Vagina (tissue), 2 donors: ENCODE results near the gene CXCR6. TPM values are rescaled to one million over a fixed set of nuclear protein-coding genes. Genes with fewer than 3 reads are reported as not detected.

Experiments used
- DNase-seq, 2 donors: peaks; one replicate each; pipeline ENCODE4 v3.0.0-alpha.2; 2017; ENCODE audit errors: extremely low spot score in 2 of 2
- H3K27ac ChIP-seq: fragments of 200-600 bp; sonication (generic); one replicate; pipeline ENCODE4 v1.5.1; 2019
- H3K27me3 ChIP-seq: fragments of 200-600 bp; sonication (generic); one replicate; pipeline ENCODE4 v1.5.1; 2019
- H3K36me3 ChIP-seq, 2 donors: fragments of 200-600 bp; sonication (generic); one replicate each; pipeline ENCODE4 v1.5.1; 2017 to 2019
- H3K4me1 ChIP-seq: fragments of 200-600 bp; sonication (generic); one replicate; pipeline ENCODE4 v1.5.1; 2019
- H3K4me3 ChIP-seq, 2 donors: fragments of 200-600 bp; sonication (generic); 1 replicate in 1 of 2; 2 replicates in 1 of 2; pipeline ENCODE4 v1.5.1; 2016 to 2019
- H3K9me3 ChIP-seq: fragments of 200-600 bp; sonication (generic); one replicate; pipeline ENCODE4 v1.5.1; 2019
- POLR2A ChIP-seq, 2 donors: fragments of 450-650 bp; IDR thresholded peaks; one replicate each; pipeline ENCODE4 v1.6.1; 2017; ENCODE audit warnings: antibody characterized with exemption in 2 of 2, mild to moderate bottlenecking in 2 of 2, moderate library complexity in 2 of 2
- POLR2AphosphoS5 ChIP-seq, 2 donors: sonication (generic); formaldehyde crosslinking; IDR thresholded peaks; one replicate each; pipeline ENCODE4 v1.9.0; 2017; ENCODE audit warnings: antibody characterized with exemption in 2 of 2, mild to moderate bottlenecking in 2 of 2, low read depth in 1 of 2; ENCODE audit not compliant: insufficient read depth in 1 of 2
- intact Hi-C: fragments of 100-400 bp; cut with DNase I; formaldehyde crosslinking; loops from one replicate; pipeline ENCODE4 v1.15.1; 2023
- total RNA-seq: library from RNA; depleted of rRNA; stranded (reverse); fragments of >200 nt; gene quantifications from one replicate; pipeline ENCODE4 v1.2.3, GENCODE V29; 2016
- TF ChIP-seq, protein P1 (sequence below), 3 experiments: fragments of 450-650 bp in 2 of 3; fragments of 200-600 bp in 1 of 3; sonication (generic) in 1 of 3; IDR thresholded peaks; one replicate each; pipeline ENCODE4 v1.5.1; 2017 to 2019; ENCODE audit warnings: antibody characterized with exemption in 3 of 3, mild to moderate bottlenecking in 2 of 3, moderate library complexity in 2 of 3

The CXCR6 gene
- total RNA-seq, 1 donor from 2014 or later: 9.6 TPM

GRCh38 chr3:45947361-45947760 is 4.1 kb downstream of the CXCR6 start:
- H3K9me3 ChIP-seq: no peaks in the 10 kb centered on the region
- no peaks in the 10 kb centered on the region for H3K27me3 ChIP-seq
- peaks cover 0 to 38% of the 10 kb centered on the region in 2 donors for H3K36me3 ChIP-seq
- intact Hi-C loops: no loop called here
- peak overlapping the region; percentile 79 for H3K27ac ChIP-seq
- H3K4me3 ChIP-seq: no peak overlapping the region
- peaks cover 41% of the 10 kb centered on the region for H3K4me1 ChIP-seq
- DNase-seq: no peak
- TF ChIP-seq POLR2AphosphoS5 (IDR thresholded peaks at IDR 0.05; ENCODE audit: insufficient read depth in 1 of 2, low read depth in 1 of 2) (no peak), POLR2A (IDR thresholded peaks at IDR 0.05) (no peak)
- TF ChIP-seq, protein P1, sequence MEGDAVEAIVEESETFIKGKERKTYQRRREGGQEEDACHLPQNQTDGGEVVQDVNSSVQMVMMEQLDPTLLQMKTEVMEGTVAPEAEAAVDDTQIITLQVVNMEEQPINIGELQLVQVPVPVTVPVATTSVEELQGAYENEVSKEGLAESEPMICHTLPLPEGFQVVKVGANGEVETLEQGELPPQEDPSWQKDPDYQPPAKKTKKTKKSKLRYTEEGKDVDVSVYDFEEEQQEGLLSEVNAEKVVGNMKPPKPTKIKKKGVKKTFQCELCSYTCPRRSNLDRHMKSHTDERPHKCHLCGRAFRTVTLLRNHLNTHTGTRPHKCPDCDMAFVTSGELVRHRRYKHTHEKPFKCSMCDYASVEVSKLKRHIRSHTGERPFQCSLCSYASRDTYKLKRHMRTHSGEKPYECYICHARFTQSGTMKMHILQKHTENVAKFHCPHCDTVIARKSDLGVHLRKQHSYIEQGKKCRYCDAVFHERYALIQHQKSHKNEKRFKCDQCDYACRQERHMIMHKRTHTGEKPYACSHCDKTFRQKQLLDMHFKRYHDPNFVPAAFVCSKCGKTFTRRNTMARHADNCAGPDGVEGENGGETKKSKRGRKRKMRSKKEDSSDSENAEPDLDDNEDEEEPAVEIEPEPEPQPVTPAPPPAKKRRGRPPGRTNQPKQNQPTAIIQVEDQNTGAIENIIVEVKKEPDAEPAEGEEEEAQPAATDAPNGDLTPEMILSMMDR (IDR thresholded peaks at IDR 0.05): no peak

DNA sequence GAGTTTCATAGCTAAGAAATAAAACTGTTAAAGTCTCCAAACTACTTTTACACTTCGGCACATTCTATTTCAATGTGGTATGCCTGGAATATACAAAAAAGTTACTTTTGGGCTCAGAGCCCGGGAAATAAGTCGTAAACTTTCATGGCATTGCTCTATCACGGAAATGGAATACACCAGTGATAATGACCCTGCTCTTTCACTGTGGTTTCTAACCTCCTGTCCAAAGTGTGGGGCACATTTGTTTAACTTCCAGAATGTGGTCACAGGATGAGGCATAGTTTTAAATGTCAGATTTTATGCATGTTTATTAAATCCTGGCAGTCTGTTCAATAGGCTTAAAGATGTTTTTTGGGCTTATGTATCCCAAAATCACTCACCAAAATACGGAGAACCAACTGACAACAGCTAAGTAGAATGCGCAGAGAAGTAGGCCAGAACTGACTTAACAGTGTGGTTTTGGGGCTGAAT is 5.1 kb downstream of the CXCR6 start:
- intact Hi-C loops: no loop called here
- DNase-seq: no peak
- H3K27ac ChIP-seq: peak overlapping the region; percentile 79
- peaks cover 45% of the 10 kb centered on the region for H3K4me1 ChIP-seq
- no peaks in the 10 kb centered on the region for H3K27me3 ChIP-seq
- H3K36me3 ChIP-seq: peaks cover 0 to 47% of the 10 kb centered on the region in 2 donors
- no peaks in the 10 kb centered on the region for H3K9me3 ChIP-seq
- no peak overlapping the region for H3K4me3 ChIP-seq
- TF ChIP-seq POLR2A (IDR thresholded peaks at IDR 0.05) (no peak), POLR2AphosphoS5 (IDR thresholded peaks at IDR 0.05; ENCODE audit: insufficient read depth in 1 of 2, low read depth in 1 of 2) (no peak)
- TF ChIP-seq, protein P1 (IDR thresholded peaks at IDR 0.05): no peak

DNA sequence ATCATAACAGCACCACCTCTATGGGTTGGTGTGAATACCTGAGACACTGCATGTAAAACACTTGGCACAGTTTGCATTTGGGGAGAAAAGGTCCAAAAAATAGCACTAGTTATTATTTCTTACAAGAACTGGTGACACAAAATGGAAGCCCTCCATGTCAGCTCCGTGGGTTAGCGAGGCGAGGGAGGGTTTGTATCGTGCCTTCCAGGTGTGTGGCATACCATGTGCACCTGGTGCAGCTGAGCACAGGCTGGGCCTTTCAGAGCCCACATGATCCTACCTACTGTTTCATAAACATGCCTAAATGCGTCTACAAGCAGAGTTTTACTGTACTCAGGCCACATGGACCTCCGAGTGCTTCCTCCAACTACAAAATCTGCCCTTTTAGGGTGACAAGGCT is 5.6 kb downstream of the CXCR6 start:
- Histone ChIP-seq H3K27ac (peak overlapping the region; percentile 79), H3K36me3 (peaks cover 0 to 52% of the 10 kb centered on the region in 2 donors), H3K27me3 (no peaks in the 10 kb centered on the region), H3K9me3 (no peaks in the 10 kb centered on the region), H3K4me1 (peaks cover 45% of the 10 kb centered on the region), H3K4me3 (no peak overlapping the region)
- intact Hi-C loops: no loop called here
- no peak for DNase-seq
- TF ChIP-seq, protein P1 (IDR thresholded peaks at IDR 0.05): no peak
- no peak for TF ChIP-seq POLR2AphosphoS5 (IDR thresholded peaks at IDR 0.05; ENCODE audit: insufficient read depth in 1 of 2, low read depth in 1 of 2)
- no peak for TF ChIP-seq POLR2A (IDR thresholded peaks at IDR 0.05)

DNA sequence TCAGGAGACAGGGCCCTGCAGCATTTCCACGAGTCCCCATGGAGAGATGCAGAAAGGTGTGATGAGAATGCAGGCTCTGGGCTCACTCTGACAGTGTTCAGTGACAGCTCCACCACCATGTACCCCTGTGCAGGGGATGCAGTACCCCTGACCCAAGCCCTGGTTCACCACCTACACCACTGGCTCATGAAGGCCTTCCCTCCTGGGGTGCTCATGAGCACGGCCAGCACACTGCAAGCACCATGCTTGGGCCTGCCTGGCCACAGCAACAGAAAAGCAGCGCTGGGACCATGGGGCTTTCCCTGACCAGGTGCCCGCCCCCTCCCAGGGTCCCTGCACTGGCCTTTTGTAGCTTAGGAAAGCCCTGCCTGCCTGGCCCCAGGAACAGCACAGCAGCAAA is 6.2 kb downstream of the CXCR6 start:
- H3K27ac ChIP-seq: peak overlapping the region; percentile 79
- TF ChIP-seq, protein P1 (IDR thresholded peaks at IDR 0.05): no peak
- TF ChIP-seq POLR2AphosphoS5 (IDR thresholded peaks at IDR 0.05; ENCODE audit: insufficient read depth in 1 of 2, low read depth in 1 of 2): no peak
- TF ChIP-seq POLR2A (IDR thresholded peaks at IDR 0.05): no peak
- intact Hi-C loops: no loop called here
- H3K4me1 ChIP-seq: peaks cover 45% of the 10 kb centered on the region
- H3K4me3 ChIP-seq: no peak overlapping the region
- H3K27me3 ChIP-seq: no peaks in the 10 kb centered on the region
- H3K9me3 ChIP-seq: no peaks in the 10 kb centered on the region
- DNase-seq: no peak
- peaks cover 0 to 58% of the 10 kb centered on the region in 2 donors for H3K36me3 ChIP-seq

GRCh38 chr3:45950131-45950530 is 6.9 kb downstream of the CXCR6 start:
- H3K27ac ChIP-seq: peak overlapping the region; percentile 79
- no peaks in the 10 kb centered on the region for H3K9me3 ChIP-seq
- H3K27me3 ChIP-seq: no peaks in the 10 kb centered on the region
- no peak for TF ChIP-seq POLR2A (IDR thresholded peaks at IDR 0.05)
- TF ChIP-seq POLR2AphosphoS5 (IDR thresholded peaks at IDR 0.05; ENCODE audit: insufficient read depth in 1 of 2, low read depth in 1 of 2): no peak
- TF ChIP-seq, protein P1 (IDR thresholded peaks at IDR 0.05): no peak
- DNase-seq: no peak
- peaks cover 0 to 65% of the 10 kb centered on the region in 2 donors for H3K36me3 ChIP-seq
- intact Hi-C loops: no loop called here
- H3K4me3 ChIP-seq: no peak overlapping the region
- peaks cover 45% of the 10 kb centered on the region for H3K4me1 ChIP-seq
